Prostate gland (tissue), 2 donors: Measurements from ENCODE around the gene MAML2.

Experiments
- CTCF ChIP-seq, 4 experiments: fragments of 200-600 bp in 2 of 4; fragments of 450-650 bp in 2 of 4; sonication (generic) in 2 of 4; IDR thresholded peaks; 1 replicate in 3 of 4; 2 replicates in 1 of 4; pipeline ENCODE4 v1.5.1; 2016 to 2019; ENCODE audit warnings: antibody characterized with exemption in 4 of 4, mild to moderate bottlenecking in 2 of 4, moderate library complexity in 2 of 4
- POLR2AphosphoS5 ChIP-seq: sonication (generic); formaldehyde crosslinking; IDR thresholded peaks from one replicate; pipeline ENCODE4 v1.6.1; 2017; ENCODE audit warnings: antibody characterized with exemption

DNA sequence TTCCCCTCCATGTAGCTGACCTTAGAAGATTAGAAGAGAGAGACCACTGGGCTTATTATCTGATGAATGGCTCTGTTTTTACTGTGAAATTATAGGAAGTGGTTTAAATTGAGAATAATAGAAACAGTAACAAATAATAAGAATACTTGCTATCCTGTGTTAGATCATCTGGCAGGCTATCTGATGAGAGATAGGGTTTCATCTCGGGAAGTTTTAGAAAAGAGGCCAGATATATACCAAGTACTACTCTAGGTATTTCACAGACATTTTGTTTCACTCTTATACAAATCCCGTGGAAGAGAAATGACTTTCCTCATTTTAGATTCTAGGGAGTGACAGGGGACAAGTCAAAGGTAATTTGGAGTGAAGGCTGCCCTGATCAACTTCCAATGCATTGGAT is 198.4 kb downstream of the MAML2 start:
- TF ChIP-seq CTCF (IDR thresholded peaks at IDR 0.05) (no peak), POLR2AphosphoS5 (no peak)
